GM21723 (cell line): ENCODE results near the gene SERPINA6.
"Not testable (repeated sequence)": the region's sequence is repeated elsewhere in the genome, so short reads cannot be mapped to it uniquely, and the experiment has no call there.

ENCODE experiments used
- ATAC-seq: cut with Tn5 transposase; IDR thresholded peaks from one replicate; pipeline ENCODE4 v1.9.1; 2021; ENCODE audit warnings: mild to moderate bottlenecking, moderate library complexity; ENCODE audit not compliant: unreplicated experiment

SERPINA6 gene

GRCh38 chr14:94322648-94323570 is at the start of gene SERPINA6:
SERPINA6 (minus strand) TSS chr14:94323336; CDS start chr14:94314648, 8,688 bp downstream.
- no peak for ATAC-seq

DNA sequence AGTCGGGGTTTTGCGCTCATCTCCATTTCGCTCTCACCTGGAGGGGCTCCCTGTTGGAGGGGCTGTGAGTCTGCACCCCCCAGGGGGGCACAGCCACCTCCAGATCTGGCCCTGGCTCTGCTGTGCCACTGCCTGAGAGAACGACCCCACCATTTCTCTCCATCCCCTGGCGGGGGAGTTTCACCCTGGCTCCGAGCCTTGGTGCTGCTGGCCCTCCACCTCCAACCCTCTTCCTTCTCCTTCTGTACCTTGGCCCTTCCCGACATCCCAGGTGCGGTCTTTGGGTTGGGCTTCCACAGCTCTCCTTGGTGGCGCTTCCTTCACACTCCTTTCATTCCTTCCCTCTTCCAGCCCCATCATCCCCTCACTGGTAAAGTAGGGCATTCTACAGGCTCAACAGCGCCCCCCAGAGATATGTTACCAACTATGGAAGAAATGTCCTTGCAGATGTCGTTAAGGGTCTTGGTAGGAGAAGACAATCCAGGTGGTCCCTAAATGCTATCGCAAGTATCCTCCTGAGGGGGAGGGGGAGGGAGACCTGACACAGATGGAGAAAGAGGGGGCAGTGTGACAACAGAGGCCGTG is 49.0 kb upstream of the SERPINA6 start:
- ATAC-seq = no peak

- ATAC-seq = no peak
These were observed 47.4 kb upstream of the SERPINA6 start for GRCh38 chr14:94370524-94370910.

DNA sequence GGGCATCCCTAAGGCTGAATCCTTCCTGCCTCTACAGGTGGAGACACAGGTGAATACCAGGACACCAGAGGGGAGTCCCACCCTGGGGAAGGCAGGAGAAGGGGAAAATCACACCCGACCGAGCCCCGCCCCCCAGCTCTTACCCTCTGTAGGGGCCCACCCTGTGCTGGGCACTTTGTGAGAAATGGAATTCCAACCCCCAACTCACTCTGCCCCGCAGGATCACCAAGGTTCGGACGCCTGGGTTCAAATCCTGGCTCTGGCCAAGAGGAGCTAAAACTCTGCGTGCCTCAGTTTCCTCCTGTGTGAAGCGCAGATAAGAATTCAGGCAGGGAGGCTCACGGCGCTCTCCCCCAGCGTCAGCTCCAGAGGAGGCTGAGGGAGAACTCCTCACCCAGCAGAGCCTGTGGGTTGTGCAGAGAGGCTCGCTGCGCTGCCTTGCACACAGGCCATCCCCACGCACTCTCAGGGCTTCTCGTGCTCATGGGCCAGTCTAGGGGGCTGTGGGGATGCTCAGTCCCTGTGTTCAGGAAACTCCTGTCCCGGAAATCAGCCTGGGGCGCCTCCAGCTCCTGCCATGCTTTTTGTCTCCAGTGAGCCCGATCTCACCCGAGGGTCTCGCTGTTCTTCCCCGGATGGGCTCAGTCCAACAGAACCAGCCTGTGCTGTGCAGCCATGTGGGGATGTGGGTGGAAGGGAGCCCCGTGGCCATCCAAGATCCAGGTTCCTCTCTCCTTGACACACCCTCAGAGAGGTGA is 46.8 kb upstream of the SERPINA6 start:
- ATAC-seq = not testable (repeated sequence)

DNA sequence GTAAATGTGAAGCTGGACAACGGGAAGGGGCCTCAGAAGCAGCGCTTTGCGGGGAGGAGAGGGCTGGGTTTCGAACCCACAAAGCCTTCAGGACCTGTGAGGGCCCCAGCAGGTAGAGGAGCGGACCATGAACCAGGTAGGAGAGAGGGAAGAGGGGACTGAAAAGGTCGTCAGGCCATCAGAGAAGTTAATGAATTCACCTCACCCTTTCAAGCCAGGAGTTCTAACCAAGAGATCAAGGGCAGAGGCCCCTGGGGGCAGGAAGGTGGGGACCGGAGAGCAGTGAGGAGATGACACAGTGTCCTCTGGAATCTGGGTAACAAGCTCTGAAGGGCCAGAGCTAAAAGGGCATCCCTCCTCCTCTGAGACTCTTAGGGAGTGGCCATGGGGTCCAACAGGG is 45.8 kb upstream of the SERPINA6 start:
- no peak for ATAC-seq

DNA sequence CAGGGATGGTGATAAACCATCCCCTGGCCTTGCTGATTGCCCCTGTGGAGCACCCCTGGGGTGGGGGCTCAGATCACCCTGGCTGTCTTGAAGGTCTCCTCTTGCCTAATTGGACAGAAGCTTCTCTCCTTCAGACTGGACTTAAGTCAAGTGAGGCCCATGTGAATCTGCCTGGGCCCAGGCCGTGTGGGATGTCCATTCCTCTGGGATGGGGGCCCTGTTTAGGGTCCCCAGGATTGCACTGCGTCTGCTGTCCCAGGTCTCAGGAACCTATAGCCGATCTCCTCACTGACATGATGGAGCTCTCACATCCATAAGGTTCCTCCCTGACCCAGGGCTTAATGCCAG is 45.1 kb upstream of the SERPINA6 start:
- no peak for ATAC-seq

DNA sequence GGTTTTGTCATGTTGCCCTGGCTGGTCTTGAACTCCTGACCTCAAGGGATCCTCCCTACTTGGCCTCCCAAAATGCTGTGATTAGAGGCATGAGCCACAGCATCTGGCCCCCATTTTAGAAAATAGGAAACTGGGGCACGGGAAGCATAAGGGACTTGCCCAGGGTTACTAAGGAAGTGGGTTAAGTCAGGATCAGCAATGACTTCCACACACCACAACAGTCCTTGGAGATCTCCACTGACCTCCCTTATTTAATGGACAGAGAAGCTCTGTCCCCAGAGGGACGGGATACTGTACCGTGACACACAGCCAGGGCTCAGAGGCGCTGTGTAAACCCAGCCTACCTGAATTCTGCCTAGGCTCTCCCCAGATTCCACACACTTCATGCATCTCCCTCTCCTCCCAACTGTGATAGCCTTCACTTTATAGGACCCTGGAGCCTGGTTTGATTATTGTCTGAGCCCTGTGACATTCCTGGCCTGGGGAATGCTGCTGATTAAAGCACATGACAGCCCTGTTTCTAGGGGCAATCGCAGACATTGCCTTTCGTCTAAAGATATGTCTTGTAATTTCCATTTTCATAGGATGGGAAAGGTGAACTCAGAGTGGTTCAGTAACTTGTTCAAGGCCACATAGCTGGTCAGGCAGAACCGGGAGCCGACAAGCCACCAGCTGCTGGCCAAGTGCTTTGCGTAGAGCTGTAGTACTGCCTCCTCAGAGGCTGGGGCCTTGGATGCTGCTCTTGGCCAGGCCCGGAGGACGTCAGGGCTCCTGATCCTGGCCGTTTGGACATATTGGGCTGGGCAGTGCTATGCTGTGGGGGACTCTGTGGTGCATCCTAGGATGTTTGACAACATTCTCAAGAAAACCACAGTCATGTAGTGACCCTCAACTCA is 44.5 kb upstream of the SERPINA6 start:
- no peak for ATAC-seq

- no peak for ATAC-seq
These were observed 43.2 kb upstream of the SERPINA6 start, which contains the start of gene SERPINA2 for GRCh38 chr14:94366146-94366915. SERPINA2 (minus strand) TSS chr14:94366698.

- no peak for ATAC-seq
These were observed 42.5 kb upstream of the SERPINA6 start for GRCh38 chr14:94365624-94366023.

- no peak for ATAC-seq
These were observed 41.8 kb upstream of the SERPINA6 start for GRCh38 chr14:94364964-94365363.

DNA sequence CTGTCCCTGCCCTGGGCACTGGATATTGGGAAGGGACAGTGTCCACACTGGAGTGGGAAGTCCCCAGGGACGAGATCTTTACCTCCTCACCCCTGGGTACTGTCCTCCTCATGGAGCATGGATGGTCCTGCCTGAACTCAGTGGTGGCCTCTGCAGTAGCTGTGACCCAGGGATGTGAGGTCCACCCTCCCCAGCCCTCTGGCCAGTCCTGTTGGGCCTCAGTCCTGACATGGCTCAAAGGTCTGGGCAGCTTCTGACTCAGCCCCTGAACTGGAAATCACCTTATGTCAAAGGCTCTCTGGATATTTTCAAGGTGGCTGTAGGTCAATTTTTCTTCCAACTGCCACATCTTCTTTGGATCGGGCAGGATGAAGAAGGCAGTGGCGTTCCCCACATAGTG is 40.9 kb upstream of the SERPINA6 start:
- no peak for ATAC-seq

GRCh38 chr14:94363151-94363624 is 40.1 kb upstream of the SERPINA6 start:
- no peak for ATAC-seq

DNA sequence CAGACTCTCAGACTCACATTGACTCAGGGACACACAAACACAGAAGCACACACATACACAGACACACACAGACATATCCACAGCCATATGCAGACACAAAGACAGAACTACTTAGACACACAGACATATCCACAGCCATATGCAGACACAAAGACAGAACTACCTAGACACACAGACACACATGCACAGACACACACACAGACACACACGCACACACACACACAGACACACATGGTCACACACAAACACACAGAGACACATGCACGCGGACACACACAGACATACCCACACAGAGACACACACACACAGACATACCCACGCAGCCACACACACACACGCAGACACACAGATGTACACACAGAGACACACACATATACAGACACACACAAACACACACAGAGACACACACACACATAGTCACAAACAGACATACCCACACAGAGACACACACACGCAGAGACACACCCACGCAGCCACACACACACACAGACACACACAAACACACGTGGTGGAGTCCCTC is 39.5 kb upstream of the SERPINA6 start:
- ATAC-seq = no peak

- no peak for ATAC-seq
These were observed 38.5 kb upstream of the SERPINA6 start for GRCh38 chr14:94361682-94362081.

GRCh38 chr14:94360945-94361565 is 37.9 kb upstream of the SERPINA6 start:
- no peak for ATAC-seq

DNA sequence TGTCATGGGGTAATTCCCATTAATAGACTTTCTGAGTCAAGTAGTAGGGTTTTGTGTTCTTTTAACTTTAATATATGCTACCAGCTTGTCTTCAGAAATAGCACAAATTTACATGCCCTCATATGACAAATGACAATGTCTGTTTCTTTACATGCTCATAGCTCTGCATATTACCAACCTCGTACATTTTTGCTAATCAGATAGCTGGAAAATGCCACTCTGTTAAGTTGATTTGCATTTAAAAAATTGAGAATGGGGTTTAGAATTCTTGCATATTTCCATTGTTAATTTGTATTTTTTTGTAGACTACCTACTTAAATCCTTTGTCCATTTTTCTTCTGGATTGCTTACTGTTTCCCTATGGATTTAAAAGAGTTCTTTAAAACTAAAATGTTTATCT is 34.0 kb upstream of the SERPINA6 start:
- ATAC-seq = no peak

DNA sequence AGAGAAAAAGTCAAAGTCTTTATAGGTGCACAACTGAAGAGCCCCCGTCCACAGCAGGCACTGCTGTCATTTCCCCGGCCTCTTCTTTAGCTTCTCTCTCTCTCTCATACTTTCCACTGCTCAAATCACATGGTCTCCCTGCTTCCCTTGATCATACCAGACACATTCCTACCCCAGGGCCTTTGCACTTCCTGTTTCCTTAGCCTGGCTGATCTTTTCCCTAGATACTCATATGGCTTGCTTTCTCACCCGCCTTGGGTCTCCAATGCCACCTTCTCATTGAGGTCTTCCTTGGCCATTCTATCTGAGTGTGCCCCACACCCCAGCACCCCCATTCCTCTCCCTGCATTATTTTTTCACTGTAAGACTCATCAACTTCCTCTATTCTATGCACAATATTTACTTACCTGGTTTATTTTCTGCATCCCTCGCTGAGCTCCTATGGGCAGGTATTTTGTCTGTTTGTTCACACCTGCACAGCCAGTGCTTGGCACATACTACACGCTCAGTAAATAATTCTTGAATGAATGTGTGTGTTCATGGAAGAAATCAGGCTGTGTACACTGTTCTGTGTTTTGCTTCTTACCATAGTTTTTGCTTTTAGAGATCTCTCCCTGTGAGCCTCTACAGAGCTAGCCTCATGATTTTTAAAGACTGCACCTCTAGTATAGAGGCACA is 33.4 kb upstream of the SERPINA6 start:
- ATAC-seq = no peak

DNA sequence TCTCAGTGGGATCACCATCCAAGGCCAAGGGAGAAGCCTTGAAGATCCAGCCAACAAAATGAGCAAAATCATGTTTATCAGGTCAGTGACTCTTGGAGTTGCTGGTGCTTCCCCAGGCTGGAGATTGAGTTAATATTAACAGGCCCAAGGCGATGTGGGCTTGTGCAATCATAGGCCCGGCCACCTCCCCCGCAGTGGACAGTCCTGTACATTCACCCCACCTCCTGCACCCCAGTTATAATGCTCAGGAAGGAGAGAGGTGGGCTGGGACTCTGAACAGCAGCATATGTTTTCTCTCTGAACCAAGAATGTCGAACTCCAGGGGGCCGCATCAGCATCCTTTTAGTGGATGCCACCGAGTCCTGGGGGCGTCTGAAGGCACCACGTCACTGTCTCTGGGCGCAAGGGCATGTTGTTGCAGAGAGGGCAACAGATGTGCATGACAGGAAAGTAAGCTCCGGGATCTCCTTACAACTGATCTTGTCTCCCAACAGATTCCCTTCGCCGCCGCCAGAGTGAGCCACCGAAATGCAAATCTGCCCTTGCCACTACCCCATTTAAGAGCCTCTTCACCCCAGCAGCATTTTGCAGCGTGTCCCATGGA is 32.2 kb upstream of the SERPINA6 start:
- no peak for ATAC-seq
